GF-D8 (cell line): ENCODE data around the gene DGKI.
"Not testable (repeated sequence)": the region's sequence is repeated elsewhere in the genome, so short reads cannot be mapped to it uniquely, and the experiment has no call there.

Source experiments
- DNase-seq: peaks from one replicate; lab custom pipeline; 2025; lab: John Stamatoyannopoulos, UW

DGKI gene

GRCh38 chr7:137471128-137471527 is 375.6 kb downstream of the DGKI start:
- no peak for DNase-seq

GRCh38 chr7:137469858-137470257 is 376.9 kb downstream of the DGKI start:
- DNase-seq, result no peak

- DNase-seq, result no peak
These were observed 377.5 kb downstream of the DGKI start for GRCh38 chr7:137469191-137469811.

- DNase-seq, result no peak
These were observed 383.9 kb downstream of the DGKI start for GRCh38 chr7:137462847-137463246.

GRCh38 chr7:137462074-137462715 is 384.6 kb downstream of the DGKI start:
- DNase-seq, result no peak

- DNase-seq, result no peak
These were observed 388.4 kb downstream of the DGKI start for GRCh38 chr7:137458399-137458798.

- DNase-seq, result peak; percentile 71
These were observed 392.0 kb downstream of the DGKI start for GRCh38 chr7:137454767-137455166.

GRCh38 chr7:137454246-137454724 is 392.5 kb downstream of the DGKI start:
- DNase-seq, result no peak

- no peak for DNase-seq
These were observed 393.4 kb downstream of the DGKI start for GRCh38 chr7:137453356-137453755.

GRCh38 chr7:137449016-137449415 is 397.8 kb downstream of the DGKI start:
- no peak for DNase-seq

GRCh38 chr7:137448572-137448971 is 398.2 kb downstream of the DGKI start:
- not testable (repeated sequence) for DNase-seq

- DNase-seq, result no peak
These were observed 400.7 kb downstream of the DGKI start for GRCh38 chr7:137446025-137446424.

- DNase-seq, result no peak
These were observed 401.5 kb downstream of the DGKI start for GRCh38 chr7:137445268-137445667.

- no peak for DNase-seq
These were observed 403.2 kb downstream of the DGKI start for GRCh38 chr7:137443616-137444015.

GRCh38 chr7:137441451-137441850 is 405.3 kb downstream of the DGKI start:
- DNase-seq, result no peak

GRCh38 chr7:137439829-137440825 is 406.6 kb downstream of the DGKI start:
- DNase-seq, result no peak

GRCh38 chr7:137434946-137435345 is 411.8 kb downstream of the DGKI start:
- DNase-seq, result no peak

GRCh38 chr7:137434530-137434929 is 412.2 kb downstream of the DGKI start:
- no peak for DNase-seq

GRCh38 chr7:137423321-137423720 is 423.5 kb downstream of the DGKI start:
- no peak for DNase-seq

- no peak for DNase-seq
These were observed 425.4 kb downstream of the DGKI start for GRCh38 chr7:137421366-137421765.

GRCh38 chr7:137418841-137419240 is 427.9 kb downstream of the DGKI start:
- no peak for DNase-seq

GRCh38 chr7:137417464-137417863 is 429.3 kb downstream of the DGKI start:
- no peak for DNase-seq

- DNase-seq, result no peak
These were observed 432.9 kb downstream of the DGKI start for GRCh38 chr7:137413901-137414300.
